GM19043 (cell line): ENCODE measurements around the gene TMEM132D.

Source experiments
- ATAC-seq: cut with Tn5 transposase; IDR thresholded peaks from one replicate; pipeline ENCODE4 v1.9.1; 2021; ENCODE audit warnings: low read depth; ENCODE audit not compliant: unreplicated experiment

TMEM132D gene

DNA sequence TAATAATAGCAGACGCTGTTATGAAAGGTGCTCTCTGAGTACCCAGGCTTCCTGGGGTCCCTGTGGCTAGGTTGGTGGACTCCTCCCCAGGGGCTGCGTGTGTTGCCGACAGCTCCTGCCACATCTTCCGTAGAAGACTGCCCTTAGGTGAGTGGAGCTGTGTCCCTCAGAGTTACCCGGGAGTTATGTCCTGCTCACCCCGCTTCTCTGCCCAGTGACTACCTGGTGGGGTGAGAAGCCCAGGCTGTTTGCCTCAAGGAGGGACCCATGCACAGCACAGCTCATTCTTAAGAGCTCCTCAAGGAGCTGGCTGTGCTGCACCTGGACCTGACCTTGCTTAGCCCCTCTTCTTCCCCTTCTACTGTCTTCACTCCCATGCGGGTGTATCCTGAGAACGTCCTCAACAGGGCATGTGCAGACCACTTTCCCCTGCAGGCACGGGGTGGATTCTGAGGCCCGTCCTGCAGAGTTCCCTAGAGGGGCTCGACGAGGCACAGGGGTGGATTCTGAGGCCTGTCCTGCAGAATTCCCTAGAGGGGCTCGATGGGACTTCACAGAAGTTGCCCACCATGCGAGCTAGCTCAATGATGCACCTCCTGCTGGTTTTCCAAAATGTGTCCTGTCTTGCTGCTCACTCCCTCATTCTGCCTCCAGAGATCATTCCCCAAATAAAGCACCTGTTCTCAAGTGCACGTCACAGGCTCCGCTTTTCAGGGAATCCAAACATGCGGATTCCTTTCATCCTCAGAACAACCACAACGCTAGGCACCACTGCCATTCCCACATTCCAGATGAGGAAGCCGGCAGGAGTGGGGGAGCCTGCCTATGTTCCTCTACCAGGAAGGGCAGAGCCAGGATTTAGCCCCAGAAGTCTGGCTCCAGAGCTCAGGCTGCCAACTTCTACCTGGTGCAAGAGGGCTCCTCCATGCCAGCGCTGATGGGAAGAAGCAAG is 818.7 kb downstream of the TMEM132D start:
- ATAC-seq = no peak

DNA sequence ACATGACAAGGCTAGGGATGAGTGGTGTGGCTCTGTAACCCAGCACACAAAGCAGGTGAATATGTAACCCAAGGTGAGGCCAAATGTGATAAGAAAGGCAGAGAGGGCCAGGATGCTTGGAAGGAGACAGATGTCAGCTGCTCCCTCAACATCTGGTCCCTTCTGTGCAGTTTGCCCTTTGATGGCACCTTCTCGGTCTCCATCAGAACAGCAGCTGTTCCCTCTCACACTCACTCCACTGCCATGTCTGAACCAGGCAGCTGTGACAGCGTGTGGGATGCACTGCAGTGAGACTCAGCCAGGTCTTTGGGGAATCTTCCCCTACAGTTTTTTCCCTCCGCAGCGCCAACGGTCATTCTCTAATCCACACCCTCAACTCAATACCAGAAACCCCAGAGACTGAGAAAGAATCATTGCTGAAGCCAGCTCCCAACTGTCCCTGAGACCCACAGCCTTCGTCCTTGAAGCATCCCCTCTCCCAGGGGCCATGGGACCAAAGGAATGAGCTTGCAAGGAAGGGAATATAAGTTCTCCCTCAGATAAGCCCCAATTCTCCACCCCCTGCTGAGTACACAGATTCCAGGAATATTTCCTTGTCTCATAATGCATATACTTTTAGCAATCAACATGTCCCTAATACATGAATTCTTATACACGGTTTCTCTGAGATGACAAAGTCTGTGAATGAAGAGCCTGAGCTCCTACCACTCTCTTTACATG is 820.5 kb downstream of the TMEM132D start:
- ATAC-seq = no peak

DNA sequence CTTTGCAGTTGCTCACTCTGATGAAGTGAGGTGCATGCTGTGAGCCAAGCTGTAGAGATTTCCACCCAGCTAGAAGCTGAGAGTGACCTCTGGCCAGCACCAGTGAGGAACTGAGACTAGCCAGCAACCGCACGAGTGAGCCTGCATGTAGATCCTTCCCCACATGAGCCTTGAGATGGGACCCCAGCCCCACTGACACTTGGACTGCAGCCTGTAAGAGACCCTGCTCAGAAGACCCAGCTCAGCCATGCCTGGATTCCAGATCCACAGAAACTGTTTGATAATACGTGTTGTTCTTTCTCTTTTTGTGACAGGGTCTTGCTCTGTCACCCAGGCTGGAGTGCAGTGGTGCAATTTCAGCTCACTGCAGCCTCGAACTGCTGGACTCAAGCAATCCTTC is 821.4 kb downstream of the TMEM132D start:
- ATAC-seq = no peak

DNA sequence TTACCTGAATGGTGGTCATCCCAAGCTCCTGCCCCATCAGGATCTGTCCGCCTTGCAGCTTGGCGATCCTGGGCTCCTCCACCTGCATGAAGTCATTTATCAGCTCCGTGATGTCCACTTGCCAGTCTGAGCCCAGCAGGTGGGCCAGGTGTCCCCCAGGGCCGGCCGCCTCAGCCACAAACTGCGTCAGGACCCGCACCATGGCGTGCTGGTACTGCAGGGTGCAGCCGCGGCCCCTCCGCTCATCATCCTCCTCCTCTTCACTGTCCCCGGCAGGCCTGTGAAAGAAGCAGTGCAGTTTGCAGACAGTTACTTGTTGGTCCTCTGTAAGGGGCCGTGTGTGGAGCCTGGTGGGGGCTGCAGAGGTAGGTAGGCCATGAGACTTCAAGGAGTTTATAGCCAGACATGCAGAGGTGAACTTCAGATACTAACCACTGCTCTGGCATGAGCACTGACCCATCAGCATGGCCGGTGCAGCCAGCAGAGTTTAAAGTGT is 822.0 kb downstream of the TMEM132D start:
- no peak for ATAC-seq

DNA sequence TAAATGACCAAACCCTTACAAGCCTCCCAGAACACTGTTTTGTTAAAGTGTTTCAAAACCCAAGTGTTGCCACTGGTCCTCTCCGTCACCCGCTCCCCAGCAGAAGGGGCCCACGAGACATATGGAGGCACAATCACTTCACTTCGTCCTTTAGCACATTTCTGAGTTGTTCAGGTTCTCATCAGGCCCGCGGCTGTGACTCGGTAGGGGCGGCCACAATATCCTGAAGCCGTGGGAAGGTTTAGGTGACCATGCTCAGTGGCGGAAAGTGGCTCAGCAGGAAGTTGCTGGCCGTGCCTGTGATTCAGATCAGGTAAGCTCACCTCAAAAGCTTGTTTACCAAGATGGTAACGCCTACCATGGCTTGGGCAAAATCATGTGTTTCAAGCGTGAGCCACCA is 823.0 kb downstream of the TMEM132D start:
- no peak for ATAC-seq

DNA sequence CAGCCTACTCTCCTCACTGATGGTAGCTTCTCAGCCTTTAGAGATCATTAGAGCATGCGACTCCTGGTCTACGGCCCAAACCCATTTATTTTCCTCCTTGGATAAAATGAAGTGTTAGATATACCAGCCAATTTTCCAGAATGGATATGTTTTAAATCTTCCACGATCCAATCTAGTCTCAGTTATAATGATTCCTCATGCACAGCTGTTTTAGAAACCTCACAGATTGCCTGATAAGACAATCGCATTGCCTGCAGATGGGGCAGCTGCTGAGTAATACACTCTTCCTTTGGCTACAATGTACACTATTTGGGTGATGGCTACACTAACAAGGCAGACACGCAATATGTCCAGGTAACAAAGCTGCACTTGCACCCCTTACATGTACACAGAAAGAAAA is 823.4 kb downstream of the TMEM132D start:
- no peak for ATAC-seq

DNA sequence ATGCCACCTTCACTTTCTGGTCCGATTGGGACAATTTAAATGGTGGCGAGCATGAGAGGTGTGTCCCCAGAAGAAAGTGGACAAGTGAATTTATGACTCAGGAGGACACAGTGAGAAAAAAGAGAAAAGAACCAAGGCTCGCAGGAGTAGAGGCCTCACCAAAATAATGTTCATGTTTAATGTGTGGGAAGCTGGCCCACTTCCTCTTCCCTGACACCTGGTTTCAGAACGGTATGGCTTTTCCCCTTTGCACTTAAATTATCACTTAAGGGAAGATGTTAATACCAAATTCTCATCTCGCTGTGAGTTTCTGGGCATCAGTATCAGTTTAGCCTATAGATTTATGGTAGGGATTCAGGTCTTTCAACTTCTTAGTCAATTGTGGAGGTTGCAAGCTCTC is 824.1 kb downstream of the TMEM132D start:
- ATAC-seq = no peak

DNA sequence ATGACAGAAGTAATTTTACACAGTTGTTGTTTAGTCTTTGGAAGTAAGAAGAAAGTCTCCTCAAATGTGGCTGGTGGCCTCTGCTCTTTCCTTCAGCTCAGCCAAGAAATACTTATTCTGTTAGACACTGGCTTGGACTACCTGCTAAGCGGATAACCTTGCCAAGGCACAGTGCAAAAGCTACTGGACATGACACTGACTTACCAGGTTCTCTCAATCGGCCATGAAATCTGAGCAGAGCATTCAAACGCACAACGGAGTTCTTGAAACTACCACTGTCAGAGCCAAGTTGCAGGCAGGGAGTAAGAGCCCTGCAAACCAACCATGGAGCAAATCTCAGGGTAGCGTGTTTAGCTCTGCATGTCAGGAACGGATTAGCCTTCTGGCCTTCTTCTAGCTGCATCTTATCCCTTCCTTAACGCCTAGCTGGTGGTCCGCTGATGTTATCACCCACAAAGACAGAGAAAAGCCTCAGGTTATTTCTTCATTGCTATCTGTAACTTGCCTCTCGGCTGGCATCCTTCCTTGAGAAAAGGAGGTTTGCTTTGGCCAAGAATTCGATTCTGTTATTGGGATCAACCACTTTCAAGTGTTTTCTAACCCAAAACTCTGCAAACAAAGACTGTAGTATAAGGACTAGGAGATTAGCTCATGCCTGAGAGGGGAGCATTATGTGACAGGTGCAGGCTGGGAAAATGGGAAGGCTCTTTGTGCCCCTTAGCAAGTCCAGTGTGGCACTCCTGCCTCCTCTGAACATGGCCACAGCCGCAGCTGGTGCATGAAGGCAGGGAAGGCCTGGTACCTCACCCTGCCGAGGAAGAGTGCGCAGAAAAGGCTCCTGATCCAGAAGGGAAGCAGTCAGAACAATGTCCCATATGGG is 827.1 kb downstream of the TMEM132D start:
- ATAC-seq = no peak

DNA sequence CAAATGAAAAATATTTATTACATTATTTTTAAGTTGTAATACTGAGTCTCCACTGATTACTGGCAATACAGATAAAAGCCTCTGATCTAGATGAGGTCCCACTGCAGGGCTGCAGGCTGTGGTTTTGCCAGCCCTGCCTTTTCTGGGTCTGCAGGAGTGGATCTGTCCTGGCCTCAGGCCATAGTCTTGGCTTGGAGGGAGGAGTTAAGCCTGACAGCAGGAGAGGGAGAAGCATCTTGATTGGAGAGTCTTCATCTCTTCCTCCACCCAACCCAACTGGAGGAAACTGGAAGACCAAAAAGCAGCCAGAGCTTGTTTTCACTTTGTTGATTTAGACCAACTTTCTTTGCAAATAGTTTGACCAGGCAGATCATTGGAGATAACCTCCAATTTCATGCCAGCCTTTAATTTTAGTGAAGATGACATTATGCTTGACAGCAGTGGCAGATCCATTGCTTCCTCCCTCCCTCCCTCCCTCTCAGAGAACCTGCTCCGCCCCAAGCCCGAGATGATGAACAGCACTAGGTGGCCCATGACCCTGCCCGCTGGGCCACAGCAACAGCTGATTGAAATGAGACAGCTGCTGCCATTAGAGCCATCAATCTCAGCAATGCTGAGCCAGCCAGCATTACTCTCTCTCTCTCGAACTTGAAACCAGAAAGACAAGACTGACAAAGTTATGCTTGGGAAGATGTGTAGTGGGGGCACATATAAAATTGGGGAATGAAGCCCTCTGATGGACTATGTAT is 828.2 kb downstream of the TMEM132D start:
- ATAC-seq = no peak

DNA sequence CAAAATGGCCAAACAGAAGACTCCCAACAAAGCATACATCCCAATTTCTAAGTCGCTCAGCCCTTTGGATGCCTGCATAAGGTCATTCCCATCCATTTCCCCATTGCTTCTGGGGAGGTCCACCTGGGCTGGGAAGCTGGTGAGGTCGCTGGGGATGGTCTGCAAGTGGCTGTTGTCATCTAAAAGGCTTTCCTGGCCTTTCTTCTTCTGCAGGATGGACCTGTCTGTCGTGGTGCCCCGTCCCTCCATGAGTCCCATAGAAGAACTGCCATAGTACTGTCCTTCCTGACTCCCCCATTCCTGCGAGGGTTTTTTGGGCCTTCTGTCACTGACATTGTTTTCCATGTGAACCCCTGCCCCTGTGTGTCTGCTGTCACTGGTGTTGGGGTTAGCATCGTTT is 829.4 kb downstream of the TMEM132D start:
- ATAC-seq = no peak

DNA sequence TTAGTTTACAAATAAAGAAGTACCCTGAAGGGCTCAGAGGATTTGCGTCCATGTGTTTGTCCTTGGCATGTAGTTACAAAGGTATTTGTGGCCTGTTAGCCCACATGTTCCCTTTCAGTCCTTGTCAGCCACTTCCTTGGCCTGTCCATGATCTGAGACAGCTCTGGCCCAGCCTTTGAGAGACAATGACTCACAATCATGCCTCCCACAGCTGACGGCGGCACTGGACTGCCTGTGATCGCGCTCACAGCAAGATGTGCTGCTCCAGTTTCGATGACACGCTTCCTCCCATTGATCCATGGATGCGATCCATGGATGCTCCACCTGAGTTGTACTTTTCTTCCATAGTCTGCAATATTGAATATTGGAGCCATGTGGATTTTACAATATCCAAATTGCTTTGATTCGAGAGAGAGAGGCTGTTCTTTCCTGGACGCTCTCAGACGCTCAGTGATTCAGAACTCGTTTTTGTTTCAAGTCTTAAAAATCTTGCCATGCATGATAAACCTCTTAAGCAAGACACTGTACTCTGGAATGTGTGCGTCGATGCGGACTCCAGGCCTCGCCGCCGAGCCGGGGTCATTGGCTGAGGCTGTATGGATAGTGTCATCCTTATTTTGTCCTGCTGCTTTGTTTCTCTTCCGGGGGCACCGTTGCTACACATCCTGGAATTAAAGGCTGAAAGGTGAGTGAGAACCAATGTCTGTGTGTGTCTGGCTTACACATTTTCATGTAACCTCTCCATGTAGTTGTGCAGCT is 830.5 kb downstream of the TMEM132D start:
- ATAC-seq = no peak

DNA sequence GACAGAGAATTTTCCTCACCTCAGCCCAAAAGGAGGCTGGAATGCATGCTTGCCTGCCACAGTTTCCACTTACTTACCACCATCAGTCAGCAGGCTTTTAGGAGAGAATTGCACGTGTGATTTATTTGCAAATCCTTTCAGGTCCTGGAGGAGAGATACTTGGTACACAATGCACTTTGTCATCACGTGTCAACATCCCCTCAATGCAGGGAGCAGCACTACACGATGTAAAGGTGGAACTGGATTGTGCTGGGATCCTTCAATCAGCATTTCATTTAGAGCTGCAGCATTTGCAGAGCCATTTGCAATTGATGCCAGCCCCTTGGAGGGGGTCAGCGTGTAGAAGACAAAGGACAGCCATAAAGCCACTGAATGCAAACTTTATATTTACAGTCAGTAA is 832.5 kb downstream of the TMEM132D start:
- ATAC-seq = no peak

DNA sequence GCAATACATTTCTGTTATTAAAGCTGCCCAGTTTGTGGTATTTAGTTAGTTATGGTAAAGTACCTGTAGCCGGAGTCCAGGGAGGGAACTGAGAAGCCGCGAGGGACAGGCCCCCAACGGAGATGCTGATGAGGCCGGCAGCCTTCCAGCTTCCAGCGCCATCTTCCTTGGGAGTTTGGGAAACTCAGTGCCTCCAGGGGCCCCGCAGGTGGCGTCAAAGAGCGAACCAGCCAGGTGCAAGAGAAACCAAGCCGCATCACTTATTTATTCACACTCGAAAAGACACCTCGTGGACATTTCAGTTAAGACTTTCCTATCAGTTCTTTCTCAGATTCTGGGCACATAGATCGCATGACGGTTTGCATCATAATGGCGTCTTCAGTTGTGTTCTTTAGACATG is 833.9 kb downstream of the TMEM132D start:
- ATAC-seq = no peak

DNA sequence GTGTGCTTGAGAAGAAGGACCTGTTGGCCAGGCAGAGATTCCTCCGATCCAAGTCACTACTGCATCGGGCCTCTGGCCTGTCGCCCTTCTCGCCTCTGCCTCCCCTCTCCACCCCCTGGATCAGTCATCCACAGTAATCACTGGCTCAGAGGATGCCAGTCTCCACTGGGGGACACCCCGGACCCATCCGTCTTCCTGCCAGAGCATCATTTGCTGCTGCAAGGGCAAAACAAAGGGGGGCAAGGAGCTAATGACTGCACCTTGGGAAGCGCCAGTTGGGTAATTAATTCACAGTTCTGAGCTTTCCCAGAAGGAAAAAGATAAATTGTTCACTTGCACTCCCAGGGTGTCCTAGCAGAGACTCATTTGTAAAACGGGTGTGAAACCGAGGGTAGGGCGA is 835.1 kb downstream of the TMEM132D start:
- ATAC-seq = no peak

DNA sequence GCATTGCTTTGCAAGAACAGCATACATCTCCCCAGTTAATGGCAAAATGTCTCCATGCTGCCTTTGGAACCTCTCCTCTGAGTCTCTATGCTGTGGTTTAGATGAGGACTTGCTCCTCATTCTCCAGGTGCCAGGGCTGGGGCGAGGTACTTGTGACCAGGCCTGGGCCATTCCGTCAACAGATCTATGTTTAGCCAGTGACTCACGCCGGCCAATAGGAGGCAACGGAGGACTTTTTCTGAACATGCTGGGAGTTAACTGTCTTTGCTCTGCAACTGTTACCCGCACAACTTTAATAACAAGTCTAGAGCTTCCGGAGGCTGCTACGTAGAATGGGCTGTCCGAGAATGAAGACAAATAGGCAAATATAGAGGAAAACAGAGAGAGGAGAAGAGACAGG is 836.3 kb downstream of the TMEM132D start:
- no peak for ATAC-seq

DNA sequence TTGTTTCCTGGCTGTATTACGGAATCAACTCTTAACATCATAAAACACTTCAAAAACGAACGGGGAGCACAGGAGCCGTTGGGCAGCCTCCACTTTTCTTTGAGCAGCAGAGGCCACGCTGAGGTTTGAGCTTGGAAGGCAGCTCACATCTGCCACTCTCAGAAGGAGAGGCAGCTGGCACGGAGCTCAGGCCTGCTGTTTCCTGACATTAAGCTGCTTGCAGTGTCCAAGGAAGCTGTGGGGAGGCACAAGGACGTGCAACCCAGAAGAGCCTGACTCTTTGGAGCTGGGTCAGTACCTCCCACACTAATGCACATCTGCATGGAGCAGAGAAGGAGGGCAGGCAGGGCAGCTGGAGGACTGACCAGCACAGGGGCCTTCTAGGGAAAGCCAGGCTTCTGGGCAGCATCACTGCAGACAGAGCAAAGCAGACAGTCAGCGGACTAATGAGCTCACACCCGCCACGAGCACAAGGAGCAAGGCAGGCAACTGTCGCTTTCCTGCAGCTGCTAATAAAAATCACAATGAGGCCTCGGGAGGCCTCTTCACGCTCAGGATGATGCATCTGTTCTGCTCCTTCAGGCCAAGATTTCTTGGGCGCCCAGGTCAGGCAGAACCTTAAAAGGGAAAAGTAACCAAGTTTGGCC is 839.5 kb downstream of the TMEM132D start:
- no peak for ATAC-seq

DNA sequence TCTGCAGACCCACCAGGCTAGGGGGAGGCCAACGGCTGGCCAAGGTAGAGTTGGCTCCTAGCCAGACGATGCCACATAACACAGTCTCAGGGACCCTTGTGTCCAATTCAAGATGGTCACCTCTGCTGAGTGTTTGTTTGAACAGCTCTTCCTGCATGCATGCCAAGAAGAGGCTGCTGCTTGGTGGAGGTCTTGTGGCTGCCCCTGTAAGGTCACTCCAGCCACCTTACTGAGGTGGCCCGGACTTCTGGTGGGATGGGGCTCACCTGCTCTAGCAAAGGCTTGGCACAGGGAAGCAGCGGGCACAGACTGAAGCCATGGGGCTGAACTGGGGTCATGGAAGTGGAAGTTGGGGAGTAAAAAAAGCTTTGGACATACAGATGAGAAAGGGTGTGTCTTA is 840.2 kb downstream of the TMEM132D start:
- ATAC-seq = no peak

DNA sequence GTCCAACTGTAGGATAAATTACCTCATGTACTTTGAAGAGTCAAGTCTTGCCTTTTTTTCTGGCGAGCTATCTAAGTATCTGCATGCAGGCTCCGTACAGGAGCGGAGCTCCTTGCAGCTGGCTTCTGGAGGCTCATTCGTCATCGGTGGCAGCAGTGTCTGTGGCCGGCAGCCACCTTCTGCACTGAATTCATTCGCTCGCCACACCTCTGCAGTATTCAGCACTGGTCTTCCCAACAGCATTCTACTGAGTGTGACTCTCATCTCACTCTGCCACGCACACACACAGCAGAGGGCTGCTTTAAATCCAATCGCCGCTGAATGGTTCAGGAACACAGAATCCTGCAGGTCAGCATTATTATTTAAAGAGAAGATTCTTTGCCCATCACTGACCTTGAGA is 850.6 kb downstream of the TMEM132D start:
- no peak for ATAC-seq

DNA sequence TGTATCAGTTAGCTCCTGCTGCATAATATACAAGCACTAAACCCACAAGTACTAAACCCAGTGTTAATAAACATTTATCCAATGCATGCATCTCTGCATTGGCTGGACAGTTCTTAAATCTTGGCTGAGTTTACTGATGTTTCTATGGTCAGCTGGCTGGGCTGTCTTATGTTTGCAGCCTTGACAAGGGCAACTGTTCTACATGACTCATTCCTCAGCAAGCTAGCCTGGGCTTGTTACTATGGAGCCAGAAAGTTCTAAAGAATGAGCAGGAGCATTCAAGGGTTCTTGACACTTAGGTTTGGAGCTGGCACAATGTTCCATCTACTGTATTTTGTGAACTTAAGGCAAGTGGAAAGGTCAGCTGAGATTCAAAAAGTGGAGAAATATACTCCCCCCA is 851.5 kb downstream of the TMEM132D start:
- ATAC-seq = no peak
